HG02943 (cell line): ENCODE data around the gene ESRP2.
A peak's percentile ranks its signal among the peaks of the same experiment; 100 is the strongest.

Experiments used
- ATAC-seq: cut with Tn5 transposase; IDR thresholded peaks from one replicate; pipeline ENCODE4 v1.9.1; 2021; ENCODE audit warnings: mild to moderate bottlenecking, low read depth, moderate library complexity; ENCODE audit not compliant: unreplicated experiment

The ESRP2 gene

GRCh38 chr16:68264128-68265077 is 28.5 kb upstream of the ESRP2 start, which contains the start of gene SLC7A6:
SLC7A6 (plus strand) TSS chr16:68264526; CDS start chr16:68274727, 10,201 bp downstream.
- ATAC-seq = peak; percentile 62

DNA sequence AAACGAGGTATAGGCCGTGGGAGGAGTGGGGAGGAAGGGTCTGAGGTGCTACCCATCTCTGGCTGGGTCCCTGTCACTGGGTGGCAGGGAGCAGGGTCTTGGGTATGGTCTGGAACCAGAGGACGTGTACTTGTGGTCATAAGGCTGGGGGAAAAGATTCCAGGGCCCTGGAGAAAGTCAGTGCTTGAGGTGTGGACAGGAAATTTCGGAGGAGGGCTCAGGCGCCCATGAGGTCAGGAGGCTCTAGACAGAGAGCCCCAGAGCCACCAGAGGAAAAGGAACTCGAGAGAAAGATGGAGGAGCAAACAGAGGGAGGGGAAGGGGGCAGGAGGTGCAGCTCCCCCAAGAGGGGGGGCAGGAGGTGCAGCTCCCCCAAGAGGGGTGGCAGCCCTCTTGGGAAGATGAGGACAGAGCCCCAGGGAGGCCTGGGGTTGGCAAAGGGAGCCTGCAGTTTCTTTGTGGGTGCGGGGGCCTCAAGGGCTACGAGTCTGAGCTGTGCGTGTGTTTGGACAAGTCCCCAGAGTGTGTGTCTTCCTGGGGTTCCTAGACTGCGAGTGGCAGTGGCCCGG is 27.7 kb upstream of the ESRP2 start:
- no peak for ATAC-seq

DNA sequence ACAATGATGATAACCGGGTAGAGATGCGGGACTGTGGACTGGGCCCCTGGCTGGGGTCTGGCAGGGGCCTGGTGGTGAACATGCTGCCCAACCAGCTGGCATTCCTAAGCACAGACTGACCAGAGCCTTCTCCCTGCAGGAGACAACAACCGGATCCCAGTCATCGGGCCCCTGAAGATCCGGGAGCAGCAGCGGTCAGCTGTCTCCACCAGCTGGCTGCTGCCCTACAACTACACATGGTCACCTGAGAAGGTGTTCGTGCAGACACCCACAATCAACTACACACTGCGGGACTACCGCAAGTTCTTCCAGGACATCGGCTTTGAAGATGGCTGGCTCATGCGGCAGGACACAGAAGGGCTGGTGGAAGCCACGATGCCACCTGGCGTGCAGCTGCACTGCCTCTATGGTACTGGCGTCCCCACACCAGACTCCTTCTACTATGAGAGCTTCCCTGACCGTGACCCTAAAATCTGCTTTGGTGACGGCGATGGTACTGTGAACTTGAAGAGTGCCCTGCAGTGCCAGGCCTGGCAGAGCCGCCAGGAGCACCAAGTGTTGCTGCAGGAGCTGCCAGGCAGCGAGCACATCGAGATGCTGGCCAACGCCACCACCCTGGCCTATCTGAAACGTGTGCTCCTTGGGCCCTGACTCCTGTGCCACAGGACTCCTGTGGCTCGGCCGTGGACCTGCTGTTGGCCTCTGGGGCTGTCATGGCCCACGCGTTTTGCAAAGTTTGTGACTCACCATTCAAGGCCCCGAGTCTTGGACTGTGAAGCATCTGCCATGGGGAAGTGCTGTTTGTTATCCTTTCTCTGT is 23.3 kb upstream of the ESRP2 start:
- no peak for ATAC-seq

- no peak for ATAC-seq
Measured at GRCh38 chr16:68257906-68258800, 22.2 kb upstream of the ESRP2 start.

- peak; percentile 51 for ATAC-seq
Measured at GRCh38 chr16:68257251-68257905, 21.5 kb upstream of the ESRP2 start.

- no peak for ATAC-seq
Measured at GRCh38 chr16:68255712-68256111, 19.8 kb upstream of the ESRP2 start.

GRCh38 chr16:68253721-68254120 is 17.8 kb upstream of the ESRP2 start:
- ATAC-seq = no peak

DNA sequence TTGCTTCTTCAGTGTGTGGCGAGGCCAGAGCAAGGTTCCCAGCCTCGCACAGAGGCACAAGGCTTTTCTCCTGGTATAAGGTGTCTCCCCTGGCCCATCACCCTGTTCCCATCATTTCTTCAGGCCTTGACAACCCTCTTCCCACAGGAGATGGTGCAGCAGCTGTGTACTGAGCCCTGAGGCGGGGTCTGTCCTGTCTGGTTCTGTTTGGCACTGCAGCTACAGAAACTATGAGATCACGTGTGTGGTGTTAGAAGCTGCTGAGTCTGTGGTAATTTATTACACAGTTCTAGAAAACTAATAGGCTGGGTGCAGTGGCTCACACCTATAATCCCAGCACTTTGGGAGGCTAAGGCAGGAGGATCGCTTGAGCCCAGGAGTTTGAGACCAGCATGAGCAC is 16.5 kb upstream of the ESRP2 start:
- no peak for ATAC-seq

- ATAC-seq = no peak
Measured at GRCh38 chr16:68251832-68252231, 15.9 kb upstream of the ESRP2 start.

DNA sequence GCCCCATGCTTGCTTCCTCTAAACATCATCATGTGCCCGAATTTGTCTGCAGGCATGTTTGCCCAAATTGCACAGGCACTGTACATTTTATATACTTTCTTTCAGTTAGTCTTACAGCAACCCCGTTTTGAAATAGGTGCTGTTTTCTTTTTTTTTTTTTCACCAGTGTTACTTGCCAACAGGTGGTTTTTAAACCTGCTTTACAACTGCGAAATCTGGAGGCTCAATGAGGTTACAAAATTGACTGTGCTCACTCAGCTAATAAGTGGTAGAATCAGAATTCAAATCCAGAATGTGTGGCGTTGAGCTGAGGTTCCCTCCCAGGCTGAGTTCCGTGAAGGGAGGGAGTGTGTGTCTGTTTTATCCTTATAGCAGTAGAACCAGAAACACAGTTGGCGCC is 15.0 kb upstream of the ESRP2 start:
- ATAC-seq = no peak

GRCh38 chr16:68249371-68249770 is 13.4 kb upstream of the ESRP2 start:
- ATAC-seq = no peak

- ATAC-seq = no peak
Measured at GRCh38 chr16:68247932-68248331, 12.0 kb upstream of the ESRP2 start.

DNA sequence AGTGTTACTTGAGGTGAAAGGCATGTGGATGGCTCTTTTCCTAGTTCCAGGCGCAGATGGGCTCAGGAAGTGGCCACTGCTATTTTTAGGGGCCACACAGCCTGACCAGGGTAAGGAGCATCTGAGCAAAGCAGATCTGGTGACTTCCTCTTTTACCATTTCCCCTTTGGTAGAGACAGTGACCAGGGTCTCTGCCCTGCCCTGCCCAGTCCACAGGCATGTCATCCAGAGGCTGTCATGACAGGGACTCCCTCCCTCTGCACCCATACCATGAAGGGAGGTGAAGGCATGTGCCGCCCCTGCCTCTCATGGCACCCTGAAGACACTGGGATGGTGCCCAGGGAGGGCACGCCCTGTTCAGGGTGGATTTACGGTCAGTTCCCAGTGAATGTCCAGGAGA is 11.5 kb upstream of the ESRP2 start:
- no peak for ATAC-seq

- no peak for ATAC-seq
Measured at GRCh38 chr16:68246666-68247065, 10.7 kb upstream of the ESRP2 start.

DNA sequence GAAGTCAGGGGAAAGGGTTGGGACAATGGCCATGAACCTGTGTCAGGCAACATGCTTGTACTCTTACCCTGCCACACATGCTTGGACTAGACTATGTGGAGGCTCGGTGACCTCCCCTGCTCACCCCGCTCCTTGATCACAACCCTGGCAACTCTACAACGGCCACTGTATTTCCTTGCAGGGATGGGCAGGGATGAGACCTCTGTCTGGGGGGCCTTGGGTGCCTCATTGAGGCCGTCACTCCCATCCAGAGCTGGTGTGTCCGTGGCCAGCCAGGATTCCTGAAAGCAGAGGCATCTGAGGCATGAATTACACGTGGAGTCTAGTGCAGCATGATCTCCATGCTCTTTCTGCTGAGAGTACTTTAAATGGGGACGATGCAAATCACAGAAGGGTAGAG is 10.2 kb upstream of the ESRP2 start:
- ATAC-seq = no peak

- ATAC-seq = peak; percentile 81
Measured at GRCh38 chr16:68244903-68245853, 9.3 kb upstream of the ESRP2 start, which contains the start of gene PLA2G15. PLA2G15 (plus strand) TSS chr16:68245373; CDS start chr16:68245427, 54 bp downstream.

GRCh38 chr16:68244481-68244902 is 8.6 kb upstream of the ESRP2 start:
- no peak for ATAC-seq
